A375 (cell line): ENCODE data around the gene TMEM40. TPM values are rescaled to one million over a fixed set of nuclear protein-coding genes. Genes with fewer than 3 reads are reported as not detected.

ENCODE experiments used
- total RNA-seq: library from RNA; depleted of rRNA; stranded (reverse); fragments of >200 nt; shearing (Covaris generic); gene quantifications from 2 replicates; pipeline ENCODE4 v1.2.3, GENCODE V29; 2014; rRNA removed

The TMEM40 gene
- total RNA-seq, result 0.08 TPM in 1 of 2 replicates, not detected in the other

GRCh38 chr3:12759097-12759679 is at the start of gene TMEM40:
Gene TMEM40, minus strand, starts transcription at chr3:12759259. Its CDS starts 9,427 bp downstream, at chr3:12749832.

GRCh38 chr3:12796171-12797123 is 37.4 kb upstream of the TMEM40 start, which contains the start of gene CAND2:
Gene CAND2, plus strand, starts transcription at chr3:12796680. Its CDS starts 41 bp downstream, at chr3:12796721.

Other genes with a start within 250 kb of the TMEM40 start
- 0.19 TPM in 1 of 2 replicates, not detected in the other for gene MKRN2OS, start 213.8 kb downstream of the TMEM40 start, total RNA-seq
- 31.3 and 35.2 TPM in 2 replicates for gene MKRN2, start 202.2 kb downstream of the TMEM40 start, total RNA-seq
- 80.0 and 90.2 TPM in 2 replicates for gene RAF1, start 95.1 kb downstream of the TMEM40 start, total RNA-seq
- 0.91 and 1.1 TPM in 2 replicates for gene CAND2, start 37.4 kb upstream of the TMEM40 start, total RNA-seq
- gene RPL32, start 82.3 kb upstream of the TMEM40 start, total RNA-seq, result 3,004 and 3,265 TPM in 2 replicates